Frontal cortex (tissue), 4 donors: ENCODE data around the gene NME3. TPM values are rescaled to one million over a fixed set of nuclear protein-coding genes. Genes with fewer than 3 reads are reported as not detected.

ENCODE experiments used
- DNase-seq, 2 donors: peaks; one replicate each; pipeline ENCODE4 v3.0.0; 2012; ENCODE audit warnings: low spot score in 2 of 2
- FAIRE-seq: peaks from 2 replicates; lab custom pipeline; 2012; peaks lifted over from hg19 to GRCh38; lab: Jason Lieb, UNC
- small RNA-seq: library from RNA; depleted of rRNA; stranded (forward); fragments of <200 nt; gene quantifications from one replicate; pipeline ENCODE3, GENCODE V24; 2014
- total RNA-seq: library from RNA; depleted of rRNA; stranded (reverse); fragments of >200 nt; gene quantifications from one replicate; pipeline ENCODE4 v1.2.3, GENCODE V29; 2014
- donor health status: control.
- donor health status: control.
- donor health status: control.

NME3 gene
- total RNA-seq, 1 donor from 2014 or later, result 35.1 TPM

DNA sequence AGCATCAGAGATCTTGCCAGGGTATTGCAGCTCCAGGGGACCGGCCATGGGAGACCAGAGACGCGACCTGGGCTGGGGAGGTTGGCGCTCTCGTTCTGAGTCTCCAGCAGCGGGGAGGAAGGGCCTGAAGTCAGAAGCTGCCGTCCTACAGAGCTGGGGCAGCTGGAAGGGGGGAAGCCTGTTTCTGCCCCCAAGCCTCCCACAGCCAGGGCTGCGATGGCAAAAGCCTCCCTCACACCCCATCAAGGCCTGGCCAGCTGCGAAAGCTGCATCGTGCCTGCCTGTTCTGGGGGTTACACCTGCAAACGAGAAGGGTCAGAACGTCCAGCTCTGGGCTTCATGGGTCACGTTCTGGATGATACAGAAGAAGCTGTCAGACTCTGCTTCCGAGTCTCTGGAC is 39.3 kb downstream of the NME3 start:
- no peak for FAIRE-seq
- no peak for DNase-seq

DNA sequence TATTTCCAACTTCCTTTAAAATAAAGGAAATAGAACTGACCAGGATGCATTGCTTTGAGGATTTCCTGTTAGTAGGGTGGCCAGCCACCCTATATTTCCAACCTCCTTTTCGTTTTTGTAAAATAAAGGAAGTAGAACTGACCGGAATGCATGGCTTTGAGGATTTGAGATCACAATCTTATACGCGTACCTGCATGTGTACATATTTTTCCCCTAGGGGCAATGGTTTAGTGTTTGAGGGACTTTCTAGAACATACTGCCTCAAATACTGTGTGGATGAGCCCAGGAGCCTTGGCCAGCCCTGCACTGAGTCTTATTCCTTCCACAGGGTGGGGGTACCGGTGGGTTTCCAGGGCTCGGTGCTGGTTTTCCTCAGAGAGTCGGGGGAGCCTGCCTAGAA is 39.7 kb downstream of the NME3 start:
- FAIRE-seq (no peak), DNase-seq (no peak)

DNA sequence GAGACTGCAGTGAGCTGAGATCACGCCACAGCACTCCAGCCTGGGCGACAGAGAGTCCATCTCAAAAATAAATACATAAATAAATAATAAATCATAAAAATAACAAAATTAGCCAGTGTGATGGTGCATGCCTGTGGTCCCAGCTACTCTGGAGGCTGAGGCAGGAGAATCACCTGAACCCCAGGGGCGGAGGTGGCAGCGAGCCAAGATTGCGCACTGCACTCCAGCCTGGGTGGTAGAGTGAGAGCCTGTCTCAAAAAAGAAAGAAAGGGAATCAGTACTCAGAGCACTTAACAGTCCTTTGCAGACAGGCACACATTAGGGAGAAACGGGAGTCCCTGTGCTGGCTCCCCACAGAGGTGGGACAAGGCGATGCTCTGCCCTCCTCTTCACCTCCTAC is 40.3 kb downstream of the NME3 start:
- FAIRE-seq, result no peak
- no peak for DNase-seq

DNA sequence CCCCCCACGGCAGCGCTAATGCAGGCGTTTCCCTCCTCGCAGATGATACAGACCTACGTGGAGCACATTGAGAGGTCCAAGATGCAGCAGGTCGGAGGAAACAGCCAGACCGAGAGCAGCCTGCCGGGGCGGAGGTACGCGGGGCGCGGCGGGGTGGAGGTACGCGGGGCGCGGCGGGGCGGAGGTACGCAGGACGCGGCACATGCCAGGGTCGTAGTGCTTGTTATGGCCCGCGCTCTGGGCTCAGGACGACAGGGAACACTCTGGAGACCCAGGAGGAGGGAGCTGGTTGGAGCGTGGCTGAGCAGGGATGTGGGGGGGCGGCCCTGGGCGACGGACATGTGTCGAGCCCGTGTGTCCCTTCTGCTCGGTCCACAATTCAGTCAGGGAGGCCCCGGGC is 41.9 kb downstream of the NME3 start:
- DNase-seq (no peak), FAIRE-seq (no peak)

DNA sequence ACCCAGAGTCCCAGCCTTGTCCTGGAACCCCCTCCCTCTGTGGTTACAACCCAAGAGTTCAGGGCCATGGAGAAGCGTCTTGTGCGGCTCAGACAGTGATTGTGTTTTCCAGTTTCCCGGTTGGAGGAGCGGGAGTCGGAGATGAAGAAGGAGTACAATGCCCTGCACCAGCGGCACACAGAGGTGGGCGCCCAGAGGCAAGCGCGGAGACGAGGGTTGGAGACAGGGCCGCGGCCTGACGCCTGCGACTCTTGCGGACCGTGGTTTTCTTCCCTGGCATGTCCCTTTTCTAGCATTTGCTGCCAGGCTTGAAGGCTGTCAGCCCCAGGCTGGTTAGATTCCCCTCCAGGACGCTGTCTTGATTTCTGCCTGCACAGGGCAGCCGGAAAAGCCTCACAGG is 42.3 kb downstream of the NME3 start:
- no peak for FAIRE-seq
- DNase-seq, result no peak

DNA sequence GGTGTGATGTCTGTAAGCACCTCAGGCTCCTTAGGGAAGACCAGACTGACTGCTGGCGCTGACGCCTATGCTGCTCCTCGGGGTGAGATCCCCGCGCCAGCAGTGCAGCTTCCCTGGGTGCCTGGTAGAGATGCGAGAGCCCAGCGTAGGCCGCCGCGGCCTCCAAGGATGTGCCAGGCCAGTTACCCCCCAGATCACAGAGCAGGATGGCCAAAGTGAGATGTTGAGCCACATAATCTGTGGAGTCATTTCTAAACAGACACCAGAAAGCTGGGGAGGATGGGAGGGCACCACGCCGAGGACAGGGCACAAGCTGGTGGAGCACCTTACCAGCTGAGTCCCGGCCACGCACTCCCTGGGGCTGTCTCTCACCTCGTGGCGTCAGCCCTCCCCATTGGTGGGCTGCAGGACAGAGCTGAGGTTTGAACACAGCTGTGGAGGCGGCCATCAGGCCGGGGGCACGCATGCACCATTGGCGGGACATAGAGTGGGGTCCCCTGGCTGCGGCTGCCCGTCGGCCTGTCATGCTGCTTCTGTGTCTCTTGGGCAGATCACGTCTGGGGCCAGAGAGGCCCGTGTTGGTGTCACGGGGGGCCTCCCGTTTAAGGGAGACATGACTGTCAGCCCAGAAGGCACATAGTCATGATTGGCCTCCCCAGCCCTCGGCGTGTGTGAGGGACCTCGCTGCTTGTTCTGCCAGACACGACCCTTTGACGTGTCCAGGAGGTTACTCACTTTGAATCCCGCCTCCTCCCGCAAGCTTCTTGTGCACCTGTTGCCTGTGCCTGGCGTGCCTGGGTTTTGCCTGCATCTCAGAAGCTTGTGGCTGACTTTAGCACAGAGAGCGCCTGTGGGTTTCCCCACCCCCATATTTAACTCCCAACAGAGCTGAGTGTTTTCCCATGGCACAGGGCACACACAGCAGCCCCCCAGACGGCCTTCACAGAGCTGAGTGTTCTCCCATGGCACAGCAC is 43.4 kb downstream of the NME3 start:
- no peak for FAIRE-seq
- no peak for DNase-seq

DNA sequence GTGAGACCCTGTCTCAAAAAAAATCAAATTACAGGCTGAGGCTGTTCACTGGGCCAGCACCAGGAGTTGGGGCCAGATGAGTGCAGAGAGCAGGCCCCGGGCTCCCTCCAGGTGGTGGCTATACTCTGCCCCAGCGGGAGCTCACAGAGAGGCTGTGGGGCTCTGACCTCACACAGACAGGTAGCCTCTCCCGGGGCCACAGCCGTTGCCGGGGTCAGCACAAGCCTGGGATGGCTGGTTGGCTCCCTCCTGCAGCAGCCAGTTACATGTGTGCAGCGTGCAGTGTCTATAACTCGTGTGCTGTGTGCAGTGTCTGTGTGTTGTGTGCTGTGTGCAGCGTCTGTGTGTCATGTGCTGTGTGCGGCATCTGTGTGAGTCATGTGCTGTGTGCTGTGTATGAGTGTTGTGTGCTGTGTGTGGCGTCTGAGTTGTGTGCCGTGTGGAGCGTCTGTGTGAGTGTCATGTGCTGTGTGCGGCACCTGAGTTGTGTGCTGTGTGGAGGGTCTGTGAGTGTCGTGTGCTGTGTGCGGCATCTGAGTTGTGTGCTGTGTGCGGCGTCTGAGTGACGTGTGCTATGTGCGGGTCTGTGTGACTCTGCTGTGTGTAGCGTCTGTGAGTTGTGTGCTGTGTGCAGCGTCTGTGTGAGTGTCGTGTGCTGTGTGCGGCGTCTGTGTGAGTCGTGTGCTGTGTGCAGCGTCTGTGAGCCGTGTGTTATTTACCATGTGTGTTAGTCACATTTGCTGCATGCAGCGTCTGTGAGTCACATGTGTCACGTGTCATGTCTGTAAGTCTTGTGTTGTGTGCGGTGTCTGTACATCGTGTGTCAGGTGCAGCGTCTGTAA is 44.5 kb downstream of the NME3 start:
- FAIRE-seq, result no peak
- DNase-seq, result no peak

DNA sequence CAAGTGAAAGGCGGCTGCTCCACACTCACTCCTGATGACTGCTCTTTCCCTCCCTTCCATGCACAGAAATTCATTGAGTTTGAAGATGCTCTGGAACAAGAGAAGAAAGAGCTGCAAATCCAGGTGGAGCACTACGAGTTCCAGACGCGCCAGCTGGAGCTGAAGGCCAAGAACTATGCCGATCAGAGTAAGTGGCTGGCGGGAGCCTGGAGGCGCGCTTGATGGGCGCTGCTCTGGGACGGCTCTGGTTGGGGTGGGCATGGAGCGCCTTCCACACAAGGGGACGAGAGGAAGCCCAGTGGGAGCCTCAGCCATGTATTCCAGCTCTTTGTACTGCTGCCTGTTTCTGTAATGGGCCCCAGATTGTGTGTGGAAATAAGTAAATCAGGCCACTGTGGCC is 46.9 kb downstream of the NME3 start:
- DNase-seq, result no peak
- FAIRE-seq, result no peak

DNA sequence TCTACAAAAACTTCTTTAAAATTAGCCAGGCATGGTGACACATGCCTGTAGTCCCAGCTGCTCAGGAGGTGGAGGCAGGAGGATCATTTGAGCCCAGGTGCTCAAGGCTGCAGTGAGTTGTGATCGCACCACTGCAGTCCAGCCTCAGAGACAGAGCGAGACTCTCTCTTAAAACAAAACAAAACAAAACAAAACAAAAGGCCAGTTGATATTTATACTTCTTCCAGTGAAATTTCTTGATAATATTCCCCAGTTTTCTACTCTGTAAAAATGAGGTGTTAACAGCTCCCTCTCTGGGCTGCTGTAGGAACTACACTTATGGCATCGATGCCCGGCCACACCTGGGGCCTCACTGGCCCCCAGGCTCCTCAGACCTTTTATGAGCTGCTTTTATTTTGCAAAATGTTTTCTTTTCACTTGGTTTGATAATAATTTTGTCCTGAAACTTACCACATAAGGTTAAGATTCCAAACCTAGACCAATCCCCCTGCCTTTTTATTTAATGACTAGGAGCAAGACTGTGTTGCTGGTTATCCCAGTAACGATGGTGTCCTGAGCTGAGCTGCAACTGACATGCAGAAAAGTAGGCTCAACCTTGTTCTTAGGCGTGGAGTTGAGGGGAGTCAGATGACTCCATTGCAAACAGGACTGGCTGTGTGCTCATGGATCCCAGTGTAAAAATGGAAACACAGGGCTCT is 47.7 kb downstream of the NME3 start:
- peak; percentile 30 for FAIRE-seq
- peak in 1 of 2 donors; percentile 60 for DNase-seq

DNA sequence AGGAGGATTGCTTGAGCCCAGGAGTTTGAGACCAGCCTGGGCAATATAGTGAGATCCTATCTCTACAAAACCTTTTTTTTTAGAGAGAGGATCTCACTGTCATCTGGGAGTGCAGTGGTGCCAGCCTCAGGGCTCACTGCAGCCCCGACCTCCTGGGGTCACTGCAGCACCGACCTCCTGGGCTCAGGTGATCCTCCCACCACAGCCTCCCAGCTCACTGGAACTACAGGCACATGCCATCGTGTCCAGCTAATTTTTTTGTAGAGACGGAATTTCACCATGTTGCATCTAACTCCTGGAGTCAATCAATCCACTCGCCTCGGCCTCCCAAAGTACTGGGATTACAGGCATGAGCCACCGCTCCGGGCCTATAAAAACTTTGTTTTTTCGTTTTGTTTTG is 50.0 kb downstream of the NME3 start:
- FAIRE-seq (no peak), DNase-seq (no peak)

Small RNA genes lying within 50 kb of the gene (small RNA-seq; reads per million reads assigned to genes)
- 0.23 reads per million for gene MIR3177

Other genes starting within 250 kb of the NME3 start
- gene TMEM204, start 237.9 kb downstream of the NME3 start, total RNA-seq, result 3.7 TPM
- gene IFT140, start 159.5 kb downstream of the NME3 start, total RNA-seq, result 41.2 TPM
- gene CRAMP1, start 159.2 kb downstream of the NME3 start, total RNA-seq, result 8.2 TPM
- gene JPT2, start 93.3 kb downstream of the NME3 start, total RNA-seq, result 28.5 TPM
- gene MAPK8IP3, start 65.3 kb downstream of the NME3 start, total RNA-seq, result 66.0 TPM
- 7.7 TPM for gene EME2, start 1.3 kb upstream of the NME3 start, total RNA-seq
- 31.4 TPM for gene MRPS34, start 1.6 kb upstream of the NME3 start, total RNA-seq
- gene SPSB3, start 11.0 kb upstream of the NME3 start, total RNA-seq, result 57.9 TPM
- 37.9 TPM for gene NUBP2, start 11.4 kb upstream of the NME3 start, total RNA-seq
- gene IGFALS, start 22.2 kb upstream of the NME3 start, total RNA-seq, result under 0.01 TPM
- 51.8 TPM for gene HAGH, start 55.3 kb upstream of the NME3 start, total RNA-seq
- gene FAHD1, start 55.7 kb upstream of the NME3 start, total RNA-seq, result 64.0 TPM
- gene MEIOB, start 100.6 kb upstream of the NME3 start, total RNA-seq, result 0.41 TPM
- not detected for gene HS3ST6, start 146.9 kb upstream of the NME3 start, total RNA-seq
- 4.1 TPM for gene MSRB1, start 171.7 kb upstream of the NME3 start, total RNA-seq
- gene RPL3L, start 183.1 kb upstream of the NME3 start, total RNA-seq, result not detected
- gene NDUFB10, start 188.0 kb upstream of the NME3 start, total RNA-seq, result 76.6 TPM
- 1,930 TPM for gene RPS2, start 193.3 kb upstream of the NME3 start, total RNA-seq
- gene RNF151, start 195.3 kb upstream of the NME3 start, total RNA-seq, result not detected
- 11.0 TPM for gene TBL3, start 200.5 kb upstream of the NME3 start, total RNA-seq
- gene NOXO1, start 209.9 kb upstream of the NME3 start, total RNA-seq, result 1.2 TPM
- gene GFER, start 212.7 kb upstream of the NME3 start, total RNA-seq, result 12.6 TPM
- gene SYNGR3, start 218.4 kb upstream of the NME3 start, total RNA-seq, result 71.3 TPM
- 5.7 TPM for gene ZNF598, start 238.3 kb upstream of the NME3 start, total RNA-seq
- gene NPW, start 248.2 kb upstream of the NME3 start, total RNA-seq, result not detected